ENCODE measurements around the gene NTF3. TPM values are rescaled to one million over a fixed set of nuclear protein-coding genes. Genes with fewer than 3 reads are reported as not detected.

The NTF3 gene
- polyA plus RNA-seq, 1 donor (not counting 4 experiments of a cell fraction or from before 2014, with no cell fraction given): not detected

GRCh38 chr12:5391653-5392052, 40.3 kb upstream of the NTF3 start:
- Histone ChIP-seq H3K9me3 (ENCODE audit: control insufficient read depth, low read depth, low read length) (no peaks in the 10 kb centered on the region), H3K4me3 (ENCODE audit: control insufficient read depth in 2 of 3, extremely low read depth in 1 of 3, insufficient read depth in 2 of 3, low read depth in 1 of 3, low read length in 3 of 3) (no peak overlapping the region), H4K20me1 (ENCODE audit: control insufficient read depth, extremely low read depth, insufficient read depth, low read length) (no peaks in the 10 kb centered on the region), H3K9ac (ENCODE audit: control insufficient read depth, extremely low read depth, insufficient read depth, low read length) (no peak overlapping the region), H3K4me1 (ENCODE audit: control insufficient read depth, extremely low read depth, insufficient read depth, low read length) (peaks cover 21% of the 10 kb centered on the region), H3K4me2 (ENCODE audit: control insufficient read depth, extremely low read depth, insufficient read depth, low read depth, low read length) (no peak overlapping the region), H3K79me2 (ENCODE audit: control insufficient read depth, insufficient read depth, low read length) (no peaks in the 10 kb centered on the region), H3K27me3 (ENCODE audit: control insufficient read depth, extremely low read depth, insufficient read depth, low read length) (peaks cover 4% of the 10 kb centered on the region), H3K36me3 (ENCODE audit: control insufficient read depth in 2 of 2, extremely low read depth in 1 of 2, insufficient read depth in 2 of 2, low read length in 2 of 2) (no peaks in the 10 kb centered on the region), H3K27ac (ENCODE audit: control insufficient read depth, insufficient read depth, low read length) (no peak overlapping the region), H3K9me1 (ENCODE audit: control insufficient read depth, extremely low read depth, insufficient read depth, low read length) (no peaks in the 10 kb centered on the region), H2AFZ (ENCODE audit: control insufficient read depth, low read length) (no peak overlapping the region)
- DNase-seq (ENCODE audit: low read depth, low spot score) (no peak), FAIRE-seq (no peak)
- no peak for TF ChIP-seq CTCF (optimal IDR thresholded peaks at IDR 0.05 in 1 of 3, IDR thresholded peaks at IDR 0.05 in 1 of 3, conservative IDR thresholded peaks at IDR 0.05 in 1 of 3; ENCODE audit: extremely low read depth in 1 of 3, insufficient read depth in 2 of 3, low read length in 3 of 3)
- no peak for TF ChIP-seq EZH2 (IDR thresholded peaks at IDR 0.05; ENCODE audit: low read length)
- dilution Hi-C loops (cut with MboI; ENCODE audit: extremely low pct_ligation_motif_present, low sequenced_read_pairs): no loop called here

GRCh38 chr12:5392961-5393360, 38.9 kb upstream of the NTF3 start:
- H3K4me1 ChIP-seq (ENCODE audit: control insufficient read depth, extremely low read depth, insufficient read depth, low read length): peaks cover 21% of the 10 kb centered on the region
- no peak overlapping the region for H3K9ac ChIP-seq (ENCODE audit: control insufficient read depth, extremely low read depth, insufficient read depth, low read length)
- FAIRE-seq (no peak), DNase-seq (ENCODE audit: low read depth, low spot score) (no peak)
- H4K20me1 ChIP-seq (ENCODE audit: control insufficient read depth, extremely low read depth, insufficient read depth, low read length): no peaks in the 10 kb centered on the region
- H2AFZ ChIP-seq (ENCODE audit: control insufficient read depth, low read length): no peak overlapping the region
- no peaks in the 10 kb centered on the region for H3K79me2 ChIP-seq (ENCODE audit: control insufficient read depth, insufficient read depth, low read length)
- peaks cover 4% of the 10 kb centered on the region for H3K27me3 ChIP-seq (ENCODE audit: control insufficient read depth, extremely low read depth, insufficient read depth, low read length)
- H3K9me1 ChIP-seq (ENCODE audit: control insufficient read depth, extremely low read depth, insufficient read depth, low read length): no peaks in the 10 kb centered on the region
- dilution Hi-C loops (cut with MboI; ENCODE audit: extremely low pct_ligation_motif_present, low sequenced_read_pairs): no loop called here
- no peak overlapping the region for H3K4me3 ChIP-seq (ENCODE audit: control insufficient read depth in 2 of 3, extremely low read depth in 1 of 3, insufficient read depth in 2 of 3, low read depth in 1 of 3, low read length in 3 of 3)
- H3K27ac ChIP-seq (ENCODE audit: control insufficient read depth, insufficient read depth, low read length): no peak overlapping the region
- TF ChIP-seq EZH2 (IDR thresholded peaks at IDR 0.05; ENCODE audit: low read length): no peak
- TF ChIP-seq CTCF (optimal IDR thresholded peaks at IDR 0.05 in 1 of 3, IDR thresholded peaks at IDR 0.05 in 1 of 3, conservative IDR thresholded peaks at IDR 0.05 in 1 of 3; ENCODE audit: extremely low read depth in 1 of 3, insufficient read depth in 2 of 3, low read length in 3 of 3): no peak
- H3K36me3 ChIP-seq (ENCODE audit: control insufficient read depth in 2 of 2, extremely low read depth in 1 of 2, insufficient read depth in 2 of 2, low read length in 2 of 2): no peaks in the 10 kb centered on the region
- no peak overlapping the region for H3K4me2 ChIP-seq (ENCODE audit: control insufficient read depth, extremely low read depth, insufficient read depth, low read depth, low read length)
- no peaks in the 10 kb centered on the region for H3K9me3 ChIP-seq (ENCODE audit: control insufficient read depth, low read depth, low read length)
